Measurements from ENCODE around the gene MINDY4. TPM values are rescaled to one million over a fixed set of nuclear protein-coding genes. Genes with fewer than 3 reads are reported as not detected.

The MINDY4 gene
- total RNA-seq, 1 donor from 2014 or later = 4.7 TPM

DNA sequence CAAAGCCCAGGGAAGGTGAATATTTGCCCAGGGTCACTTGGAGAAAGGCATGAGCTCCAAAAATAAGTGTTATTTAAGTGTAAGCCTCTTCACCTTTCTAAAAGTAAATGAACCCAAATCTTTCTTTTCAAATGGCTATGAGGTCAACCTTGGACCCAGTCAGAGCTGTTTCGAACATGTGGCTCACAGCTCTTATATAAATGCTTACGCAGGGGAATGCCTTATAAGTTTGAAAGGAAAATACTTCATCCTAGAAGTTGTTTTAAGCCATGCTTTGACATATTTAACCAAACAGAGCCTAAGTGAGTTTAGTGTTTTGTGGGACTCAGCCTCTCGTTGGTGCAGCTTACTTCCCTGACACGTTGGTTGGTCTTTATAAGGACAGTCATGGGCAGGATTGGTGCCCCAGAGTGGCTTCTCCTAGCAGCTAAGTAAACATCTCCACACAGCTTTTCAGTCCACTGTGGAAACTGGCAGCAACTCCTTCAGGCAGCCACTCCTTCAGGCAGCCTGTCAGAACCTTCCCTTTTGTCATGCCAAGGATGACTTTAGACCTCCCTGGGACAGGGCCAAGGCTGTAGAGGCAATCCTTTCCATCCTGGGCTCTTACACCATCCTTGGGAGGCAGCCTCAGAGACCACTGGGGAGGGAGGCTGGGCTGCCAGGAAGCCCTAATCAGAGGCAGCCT lies 43.6 kb downstream of the MINDY4 start:
- Mint-ChIP-seq H3K36me3 (ENCODE audit: low read depth, unreplicated experiment) (peaks cover 4% of the 10 kb centered on the region), H3K9me3 (ENCODE audit: unreplicated experiment) (no peaks in the 10 kb centered on the region), H3K27me3 (ENCODE audit: unreplicated experiment) (no peaks in the 10 kb centered on the region), H3K27ac (ENCODE audit: unreplicated experiment) (no peak overlapping the region), H3K4me1 (ENCODE audit: unreplicated experiment) (peaks cover 15% of the 10 kb centered on the region), H3K4me3 (ENCODE audit: unreplicated experiment) (no peak overlapping the region)
- DNase-seq (ENCODE audit: low spot score) = no peak
- TF ChIP-seq, protein P1, sequence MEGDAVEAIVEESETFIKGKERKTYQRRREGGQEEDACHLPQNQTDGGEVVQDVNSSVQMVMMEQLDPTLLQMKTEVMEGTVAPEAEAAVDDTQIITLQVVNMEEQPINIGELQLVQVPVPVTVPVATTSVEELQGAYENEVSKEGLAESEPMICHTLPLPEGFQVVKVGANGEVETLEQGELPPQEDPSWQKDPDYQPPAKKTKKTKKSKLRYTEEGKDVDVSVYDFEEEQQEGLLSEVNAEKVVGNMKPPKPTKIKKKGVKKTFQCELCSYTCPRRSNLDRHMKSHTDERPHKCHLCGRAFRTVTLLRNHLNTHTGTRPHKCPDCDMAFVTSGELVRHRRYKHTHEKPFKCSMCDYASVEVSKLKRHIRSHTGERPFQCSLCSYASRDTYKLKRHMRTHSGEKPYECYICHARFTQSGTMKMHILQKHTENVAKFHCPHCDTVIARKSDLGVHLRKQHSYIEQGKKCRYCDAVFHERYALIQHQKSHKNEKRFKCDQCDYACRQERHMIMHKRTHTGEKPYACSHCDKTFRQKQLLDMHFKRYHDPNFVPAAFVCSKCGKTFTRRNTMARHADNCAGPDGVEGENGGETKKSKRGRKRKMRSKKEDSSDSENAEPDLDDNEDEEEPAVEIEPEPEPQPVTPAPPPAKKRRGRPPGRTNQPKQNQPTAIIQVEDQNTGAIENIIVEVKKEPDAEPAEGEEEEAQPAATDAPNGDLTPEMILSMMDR (IDR thresholded peaks at IDR 0.05; ENCODE audit: unreplicated experiment) = no peak

DNA sequence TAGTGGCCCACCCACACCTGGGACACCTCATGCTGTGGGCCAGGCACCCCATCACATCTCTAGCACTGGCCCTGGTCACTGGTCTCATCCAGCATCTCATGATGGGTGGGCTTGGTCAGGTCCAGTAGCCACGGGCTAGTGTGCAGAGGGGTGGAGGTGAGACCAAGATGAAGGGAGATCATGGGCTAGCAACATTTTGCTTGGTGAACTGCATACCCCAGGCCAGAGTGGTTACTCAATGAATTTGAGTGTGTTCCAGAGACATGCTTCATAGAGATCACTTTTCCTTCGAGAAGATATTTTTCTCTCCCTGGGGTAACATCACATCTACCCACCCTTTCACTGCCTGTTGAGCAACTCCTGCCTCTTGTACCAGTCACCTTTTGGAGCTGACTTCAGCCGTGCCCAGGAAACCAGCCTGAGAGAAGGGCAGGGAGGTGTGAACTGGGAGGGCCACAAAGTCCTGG lies 44.2 kb downstream of the MINDY4 start:
- H3K27ac Mint-ChIP-seq (ENCODE audit: unreplicated experiment) = no peak overlapping the region
- DNase-seq (ENCODE audit: low spot score) = no peak
- TF ChIP-seq, protein P1 (IDR thresholded peaks at IDR 0.05; ENCODE audit: unreplicated experiment) = no peak
- no peak overlapping the region for H3K4me3 Mint-ChIP-seq (ENCODE audit: unreplicated experiment)
- H3K27me3 Mint-ChIP-seq (ENCODE audit: unreplicated experiment) = no peaks in the 10 kb centered on the region
- H3K36me3 Mint-ChIP-seq (ENCODE audit: low read depth, unreplicated experiment) = peaks cover 4% of the 10 kb centered on the region
- H3K9me3 Mint-ChIP-seq (ENCODE audit: unreplicated experiment) = no peaks in the 10 kb centered on the region
- peaks cover 15% of the 10 kb centered on the region for H3K4me1 Mint-ChIP-seq (ENCODE audit: unreplicated experiment)

DNA sequence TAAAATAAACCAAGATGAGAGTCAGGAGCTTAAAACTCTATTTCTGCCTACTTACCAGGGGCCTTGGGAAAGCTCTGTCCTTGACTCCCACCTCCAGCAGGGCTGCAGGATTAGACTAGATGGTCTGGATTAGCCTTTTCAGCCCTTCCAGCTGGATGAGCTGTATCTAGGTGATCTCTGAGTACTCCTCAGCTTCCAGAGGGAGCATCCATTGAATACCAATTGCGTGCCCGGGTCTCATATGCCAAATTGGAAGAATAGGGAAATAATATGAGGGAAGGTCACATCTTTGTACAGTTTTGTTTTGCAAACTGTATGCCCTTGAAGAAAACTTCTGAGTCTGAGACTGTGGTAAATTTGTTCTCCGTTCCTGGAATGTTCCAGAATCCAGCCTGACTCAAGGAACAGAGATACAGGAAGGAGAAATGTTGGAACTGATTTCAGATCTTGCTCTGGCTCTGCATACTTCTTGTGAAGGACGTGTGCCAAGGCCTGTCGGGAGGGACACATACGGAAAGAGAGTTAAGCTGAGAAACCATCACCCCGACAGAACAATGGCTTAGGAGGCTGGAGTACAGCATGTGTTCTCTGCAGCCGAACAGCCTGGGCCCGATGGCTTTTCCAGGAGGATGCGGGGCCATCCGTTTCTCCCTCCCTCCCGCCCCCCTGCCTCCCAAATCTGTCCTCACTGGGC lies 44.9 kb downstream of the MINDY4 start:
- Mint-ChIP-seq H3K4me3 (ENCODE audit: unreplicated experiment) (no peak overlapping the region), H3K9me3 (ENCODE audit: unreplicated experiment) (no peaks in the 10 kb centered on the region), H3K4me1 (ENCODE audit: unreplicated experiment) (peaks cover 15% of the 10 kb centered on the region), H3K27ac (ENCODE audit: unreplicated experiment) (no peak overlapping the region), H3K27me3 (ENCODE audit: unreplicated experiment) (no peaks in the 10 kb centered on the region), H3K36me3 (ENCODE audit: low read depth, unreplicated experiment) (peaks cover 4% of the 10 kb centered on the region)
- no peak for DNase-seq (ENCODE audit: low spot score)
- TF ChIP-seq, protein P1 (IDR thresholded peaks at IDR 0.05; ENCODE audit: unreplicated experiment) = no peak

DNA sequence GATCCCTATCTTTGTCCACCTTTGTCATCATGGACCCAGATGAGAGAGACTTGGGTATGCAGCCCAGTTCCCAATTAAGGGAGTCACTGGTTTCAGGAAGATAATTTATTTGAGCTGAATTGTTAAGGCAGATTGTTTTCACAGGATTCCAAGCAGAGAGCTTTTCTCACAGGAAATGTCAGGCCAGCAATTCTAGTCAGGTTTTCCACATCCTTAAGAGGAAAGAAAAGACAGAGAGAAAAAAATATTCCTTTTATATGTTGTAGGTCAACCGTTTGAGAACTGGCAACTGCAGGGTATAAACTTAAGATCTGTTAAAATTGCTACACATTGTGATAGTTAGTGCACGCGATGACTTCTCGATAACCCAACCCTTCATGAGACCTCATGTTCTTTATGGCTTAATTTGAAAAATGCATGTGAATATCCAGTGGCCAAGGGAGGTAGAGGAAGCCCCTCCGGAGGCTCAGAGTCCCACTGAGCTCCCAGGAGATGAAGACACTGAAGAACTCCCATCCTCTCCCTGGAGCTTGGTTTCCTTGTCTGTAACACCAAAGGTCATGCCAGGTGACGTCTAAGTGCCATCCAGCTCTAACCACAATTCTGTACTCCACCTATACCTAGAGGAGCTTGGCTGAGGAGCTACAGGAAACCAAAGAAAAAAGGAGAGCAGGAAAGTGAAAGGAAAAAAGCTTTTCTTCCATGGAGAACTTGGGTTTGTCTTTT lies 45.6 kb downstream of the MINDY4 start:
- Mint-ChIP-seq H3K4me1 (ENCODE audit: unreplicated experiment) (peaks cover 15% of the 10 kb centered on the region), H3K27me3 (ENCODE audit: unreplicated experiment) (no peaks in the 10 kb centered on the region), H3K9me3 (ENCODE audit: unreplicated experiment) (no peaks in the 10 kb centered on the region), H3K36me3 (ENCODE audit: low read depth, unreplicated experiment) (no peaks in the 10 kb centered on the region), H3K4me3 (ENCODE audit: unreplicated experiment) (no peak overlapping the region), H3K27ac (ENCODE audit: unreplicated experiment) (no peak overlapping the region)
- no peak for DNase-seq (ENCODE audit: low spot score)
- TF ChIP-seq, protein P1 (IDR thresholded peaks at IDR 0.05; ENCODE audit: unreplicated experiment) = no peak

All from endothelial cell (in vitro differentiated cells).